ENCODE measurements around the gene MTHFD1. TPM values are rescaled to one million over a fixed set of nuclear protein-coding genes. Genes with fewer than 3 reads are reported as not detected.
A peak's percentile ranks its signal among the peaks of the same experiment; 100 is the strongest.
"Not testable (repeated sequence)": the region's sequence is repeated elsewhere in the genome, so short reads cannot be mapped to it uniquely, and the experiment has no call there.

Gene MTHFD1
- total RNA-seq = 30.6 and 35.3 TPM in 2 replicates

- peak; percentile 99 to 100 for DNase-seq (ENCODE audit: low read depth in 2 of 2)
These were observed at the start of gene MTHFD1 for GRCh38 chr14:64387782-64388532. MTHFD1 (plus strand) TSS chr14:64388353; CDS start chr14:64388428, 75 bp downstream.

- peak; percentile 90 to 99 for DNase-seq (ENCODE audit: low read depth in 2 of 2)
These were observed 49.4 kb upstream of the MTHFD1 start for GRCh38 chr14:64338616-64339316.

GRCh38 chr14:64340560-64341196, 47.5 kb upstream of the MTHFD1 start:
- DNase-seq (ENCODE audit: low read depth in 2 of 2) = no peak

GRCh38 chr14:64347748-64348147, 40.4 kb upstream of the MTHFD1 start:
- no peak for DNase-seq (ENCODE audit: low read depth in 2 of 2)

- DNase-seq (ENCODE audit: low read depth in 2 of 2) = no peak
These were observed 38.2 kb upstream of the MTHFD1 start for GRCh38 chr14:64349741-64350490.

- peak in 1 of 2 donors; percentile 49 for DNase-seq (ENCODE audit: low read depth in 2 of 2)
These were observed 24.8 kb upstream of the MTHFD1 start for GRCh38 chr14:64363265-64363846.

GRCh38 chr14:64364907-64365306, 23.2 kb upstream of the MTHFD1 start:
- DNase-seq (ENCODE audit: low read depth in 2 of 2) = peak in 1 of 2 donors; percentile 45

- DNase-seq (ENCODE audit: low read depth in 2 of 2) = not testable (repeated sequence)
These were observed 22.7 kb upstream of the MTHFD1 start for GRCh38 chr14:64365358-64365889.

- DNase-seq (ENCODE audit: low read depth in 2 of 2) = no peak
These were observed 19.0 kb upstream of the MTHFD1 start for GRCh38 chr14:64369201-64369600.

- DNase-seq (ENCODE audit: low read depth in 2 of 2) = peak in 1 of 2 donors; percentile 40
These were observed 846 bp upstream of the MTHFD1 start for GRCh38 chr14:64387232-64387781.

GRCh38 chr14:64388533-64389285, 556 bp downstream of the MTHFD1 start:
- DNase-seq (ENCODE audit: low read depth in 2 of 2) = peak; percentile 43 to 49

- no peak for DNase-seq (ENCODE audit: low read depth in 2 of 2)
These were observed 3.1 kb downstream of the MTHFD1 start for GRCh38 chr14:64391113-64391725.

GRCh38 chr14:64391986-64392385, 3.8 kb downstream of the MTHFD1 start:
- no peak for DNase-seq (ENCODE audit: low read depth in 2 of 2)

GRCh38 chr14:64393189-64393726, 5.1 kb downstream of the MTHFD1 start:
- DNase-seq (ENCODE audit: low read depth in 2 of 2) = not testable (repeated sequence)

- no peak for DNase-seq (ENCODE audit: low read depth in 2 of 2)
These were observed 6.3 kb downstream of the MTHFD1 start for GRCh38 chr14:64394423-64394822.

- DNase-seq (ENCODE audit: low read depth in 2 of 2) = no peak
These were observed 7.0 kb downstream of the MTHFD1 start for GRCh38 chr14:64394977-64395633.

- no peak for DNase-seq (ENCODE audit: low read depth in 2 of 2)
These were observed 12.8 kb downstream of the MTHFD1 start for GRCh38 chr14:64400829-64401459.

GRCh38 chr14:64401949-64402348, 13.8 kb downstream of the MTHFD1 start:
- no peak for DNase-seq (ENCODE audit: low read depth in 2 of 2)

Data from lung microvascular endothelial cell (primary cell).